K562 (cell line): ENCODE data around the gene ECPAS. TPM values are rescaled to one million over a fixed set of nuclear protein-coding genes. Genes with fewer than 3 reads are reported as not detected.

Experiments
- ADNP ChIP-seq: fragments of 200-800 bp; sonication (Bioruptor generic); IDR thresholded peaks from 2 replicates; pipeline ENCODE4 v1.6.1; 2016; ENCODE audit warnings: missing genetic modification characterization, missing compliant biosample characterization
- ARID2 ChIP-seq: fragments of 450-650 bp; IDR thresholded peaks from 2 replicates; pipeline ENCODE4 v1.6.1; 2017; ENCODE audit warnings: antibody characterized with exemption, mild to moderate bottlenecking
- EGR1 ChIP-seq: fragments of 450-650 bp; conservative IDR thresholded peaks from 2 replicates; pipeline ENCODE4 v1.6.1; 2017; ENCODE audit warnings: mild to moderate bottlenecking
- EP300 ChIP-seq: IDR thresholded peaks from 2 replicates; pipeline ENCODE4 v1.6.1; 2012; ENCODE audit warnings: low read length, improper control_type of control experiment
- ESRRB ChIP-seq: fragments of 250-450 bp; sonication (Bioruptor Pico); IDR thresholded peaks from 2 replicates; pipeline ENCODE4 v1.5.0; 2020; ENCODE audit warnings: mild to moderate bottlenecking, moderate library complexity, borderline replicate concordance
- ETV5 ChIP-seq: sonication (generic); formaldehyde crosslinking; IDR thresholded peaks from 2 replicates; pipeline ENCODE4 v1.4.0; 2020; ENCODE audit warnings: low read depth, mild to moderate bottlenecking, missing genetic modification reagents
- MCM5 ChIP-seq: fragments of 450-650 bp; IDR thresholded peaks from 2 replicates; pipeline ENCODE4 v1.6.1; 2016; ENCODE audit warnings: low read depth
- MEIS2 ChIP-seq: fragments of 450-650 bp; IDR thresholded peaks from 2 replicates; pipeline ENCODE4 v1.6.1; 2014; ENCODE audit warnings: mild to moderate bottlenecking; ENCODE audit not compliant: partially characterized antibody
- MTA1 ChIP-seq: fragments of 450-650 bp; IDR thresholded peaks from 2 replicates; pipeline ENCODE4 v1.6.1; 2017; ENCODE audit warnings: borderline replicate concordance
- NBN ChIP-seq: fragments of 450-650 bp; IDR thresholded peaks from 2 replicates; pipeline ENCODE4 v1.6.1; 2016; ENCODE audit warnings: low read depth, mild to moderate bottlenecking
- PHF21A ChIP-seq: fragments of 450-650 bp; IDR thresholded peaks from 2 replicates; pipeline ENCODE4 v1.6.1; 2017; ENCODE audit warnings: low read depth, borderline replicate concordance
- POLR2B ChIP-seq: fragments of 450-650 bp; IDR thresholded peaks from 2 replicates; pipeline ENCODE4 v1.6.1; 2018; ENCODE audit warnings: low read depth; ENCODE audit not compliant: partially characterized antibody
- RB1 ChIP-seq: fragments of 450-650 bp; IDR thresholded peaks from 2 replicates; pipeline ENCODE4 v1.6.1; 2017; ENCODE audit warnings: low read depth, mild to moderate bottlenecking
- RFX7 ChIP-seq: fragments of 250-450 bp; sonication (Bioruptor Pico); IDR thresholded peaks from 2 replicates; pipeline ENCODE4 v1.5.1; 2021; ENCODE audit warnings: mild to moderate bottlenecking
- STAT5B ChIP-seq: fragments of 250-450 bp; sonication (Bioruptor Pico); IDR thresholded peaks from 2 replicates; pipeline ENCODE4 v1.8.0; 2021; ENCODE audit warnings: mild to moderate bottlenecking, inconsistent platforms
- ZNF124 ChIP-seq: sonication (generic); formaldehyde crosslinking; IDR thresholded peaks from 2 replicates; pipeline ENCODE4 v1.8.1; 2022; ENCODE audit warnings: missing genetic modification reagents
- ZNF444 ChIP-seq: fragments of 250-450 bp; sonication (Bioruptor Pico); IDR thresholded peaks from 2 replicates; pipeline ENCODE4 v1.4.0; 2020; ENCODE audit warnings: mild to moderate bottlenecking, moderate library complexity
- ZNF644 ChIP-seq: fragments of 200-800 bp; sonication (Bioruptor generic); IDR thresholded peaks from 2 replicates; pipeline ENCODE4 v1.6.1; 2016; ENCODE audit warnings: low read depth, missing genetic modification characterization, missing compliant biosample characterization
- ZSCAN32 ChIP-seq: fragments of 450-650 bp; formaldehyde crosslinking; IDR thresholded peaks from 2 replicates; pipeline ENCODE4 v1.4.0; 2020; ENCODE audit warnings: mild to moderate bottlenecking, moderate library complexity
- polyA plus RNA-seq, 8 experiments: library from polyadenylated mRNA; depleted of rRNA in 4 of 8; stranded (reverse) in 5 of 8; unstranded in 3 of 8; fragments of >200 nt; fragmentation: Nextera tagmentation in 2 of 8; fragmentation: Illumina TruSeq in 1 of 8; extraction: Ambion mirVana in 2 of 8; extraction: Trizol in 1 of 8; gene quantifications; 2 replicates each; pipeline versions ENCODE4 v1.2.1 to v1.2.3, GENCODE V29; 2011 to 2014; ENCODE audit warnings: inconsistent platforms in 1 of 8, missing spikeins in 1 of 8
- total RNA-seq, 7 experiments: library from RNA; depleted of rRNA in 6 of 7; stranded (reverse); fragments of >200 nt in 6 of 7; fragmentation: Illumina TruSeq in 2 of 7; extraction: Trizol in 2 of 7; gene quantifications; 2 replicates each; pipeline versions ENCODE4 v1.2.1 to v1.2.3, GENCODE V29; 2011 to 2021; ENCODE audit warnings: low replicate concordance in 1 of 7
- TF ChIP-seq, protein P1 (sequence below), 2 experiments: fragments of 450-650 bp in 1 of 2; sonication (generic) in 1 of 2; formaldehyde crosslinking; conservative IDR thresholded peaks; 2 replicates each; pipeline versions ENCODE4 v1.4.0 to v1.8.1; 2020 to 2022; ENCODE audit warnings: mild to moderate bottlenecking in 1 of 2, missing genetic modification reagents in 1 of 2
- TF ChIP-seq, protein P2 (sequence below), 2 experiments: fragments of 450-650 bp in 1 of 2; sonication (generic) in 1 of 2; formaldehyde crosslinking in 1 of 2; IDR thresholded peaks in 1 of 2; conservative IDR thresholded peaks in 1 of 2; 2 replicates each; pipeline versions ENCODE4 v1.6.1 to v1.8.1; 2016 to 2023; ENCODE audit warnings: mild to moderate bottlenecking in 2 of 2, moderate library complexity in 2 of 2, inconsistent platforms in 1 of 2, missing genetic modification reagents in 1 of 2
- TF ChIP-seq, protein P3 (sequence below): sonication (generic); formaldehyde crosslinking; IDR thresholded peaks from 2 replicates; pipeline ENCODE4 v1.8.1; 2023; ENCODE audit warnings: mild to moderate bottlenecking, missing genetic modification reagents
- TF ChIP-seq, protein P4 (sequence below): fragments of 250-450 bp; sonication (Bioruptor Pico); IDR thresholded peaks from 2 replicates; pipeline ENCODE4 v1.5.0; 2021; ENCODE audit warnings: mild to moderate bottlenecking, moderate library complexity

Gene ECPAS
- total and polyA plus RNA-seq, 9 of the 15 experiments (the other 6 are each of a cell fraction or from before 2014, with no cell fraction given): 14.5 to 90.9 (median 75.7) TPM

DNA sequence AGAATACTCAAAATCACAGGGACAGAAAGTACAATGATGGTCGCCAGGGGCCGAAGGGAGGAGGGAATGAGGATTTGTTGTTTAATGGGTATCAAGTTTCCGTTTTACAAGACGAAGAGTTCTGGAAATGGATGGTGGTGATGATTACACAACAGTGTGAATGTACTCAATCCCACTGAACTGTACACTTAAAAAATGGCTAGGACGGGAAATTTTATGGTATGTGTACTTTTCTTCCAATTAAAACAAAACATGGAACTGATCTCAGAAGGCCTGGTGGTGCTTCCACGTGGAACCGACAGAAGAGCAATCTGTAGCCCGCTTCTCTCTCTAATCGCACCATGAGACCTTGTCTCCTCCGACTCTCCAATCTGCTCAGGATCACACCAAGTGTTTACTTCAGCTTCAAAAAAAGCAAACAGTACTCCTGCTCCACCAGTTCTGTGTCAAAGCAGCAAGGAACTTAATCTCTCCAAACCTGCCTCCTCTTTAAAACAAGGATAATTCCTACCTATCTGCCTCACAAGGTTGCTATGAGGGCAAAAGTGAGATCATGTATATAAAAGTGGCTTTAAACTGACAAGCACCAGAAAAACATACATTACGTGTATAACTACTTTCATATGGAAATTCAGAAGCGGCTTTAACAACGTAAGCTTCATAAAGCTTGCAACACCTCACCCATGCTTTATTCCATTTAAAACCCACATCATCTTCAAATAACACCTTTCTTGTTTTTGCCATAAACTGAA, 2.1 kb downstream of the ECPAS start (continued):
- no peak for TF ChIP-seq ETV5 (CRISPR knock-in tag)
- TF ChIP-seq ZNF124 (CRISPR knock-in tag): no peak
- TF ChIP-seq POLR2B: no peak
- 0 out of 2 replicates have a peak, but pooled peaks have one; percentile 9 for TF ChIP-seq NBN
- TF ChIP-seq, protein P1, sequence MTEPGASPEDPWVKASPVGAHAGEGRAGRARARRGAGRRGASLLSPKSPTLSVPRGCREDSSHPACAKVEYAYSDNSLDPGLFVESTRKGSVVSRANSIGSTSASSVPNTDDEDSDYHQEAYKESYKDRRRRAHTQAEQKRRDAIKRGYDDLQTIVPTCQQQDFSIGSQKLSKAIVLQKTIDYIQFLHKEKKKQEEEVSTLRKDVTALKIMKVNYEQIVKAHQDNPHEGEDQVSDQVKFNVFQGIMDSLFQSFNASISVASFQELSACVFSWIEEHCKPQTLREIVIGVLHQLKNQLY (CRISPR knock-in tag; conservative IDR thresholded peaks at IDR 0.05): no peak
- no peak for TF ChIP-seq PHF21A
- TF ChIP-seq EGR1: no peak
- no peak for TF ChIP-seq MCM5
- TF ChIP-seq ZNF444 (CRISPR knock-in tag): no peak
- TF ChIP-seq EP300: no peak
- TF ChIP-seq RFX7 (CRISPR knock-in tag): no peak
- no peak for TF ChIP-seq STAT5B (CRISPR knock-in tag)
- no peak for TF ChIP-seq MTA1
- TF ChIP-seq, protein P2, sequence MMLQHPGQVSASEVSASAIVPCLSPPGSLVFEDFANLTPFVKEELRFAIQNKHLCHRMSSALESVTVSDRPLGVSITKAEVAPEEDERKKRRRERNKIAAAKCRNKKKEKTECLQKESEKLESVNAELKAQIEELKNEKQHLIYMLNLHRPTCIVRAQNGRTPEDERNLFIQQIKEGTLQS (IDR thresholded peaks at IDR 0.05): peak; percentile 6; the same call in 1 of the 2 replicates
- TF ChIP-seq, protein P2 (CRISPR knock-in tag; conservative IDR thresholded peaks at IDR 0.05): no peak
- 0 out of 2 replicates have a peak, but pooled peaks have one; percentile 3 for TF ChIP-seq ZNF644 (tag)
- TF ChIP-seq MEIS2: no peak
- TF ChIP-seq RB1: no peak
- TF ChIP-seq ESRRB: no peak
- no peak for TF ChIP-seq ARID2
- TF ChIP-seq, protein P3, sequence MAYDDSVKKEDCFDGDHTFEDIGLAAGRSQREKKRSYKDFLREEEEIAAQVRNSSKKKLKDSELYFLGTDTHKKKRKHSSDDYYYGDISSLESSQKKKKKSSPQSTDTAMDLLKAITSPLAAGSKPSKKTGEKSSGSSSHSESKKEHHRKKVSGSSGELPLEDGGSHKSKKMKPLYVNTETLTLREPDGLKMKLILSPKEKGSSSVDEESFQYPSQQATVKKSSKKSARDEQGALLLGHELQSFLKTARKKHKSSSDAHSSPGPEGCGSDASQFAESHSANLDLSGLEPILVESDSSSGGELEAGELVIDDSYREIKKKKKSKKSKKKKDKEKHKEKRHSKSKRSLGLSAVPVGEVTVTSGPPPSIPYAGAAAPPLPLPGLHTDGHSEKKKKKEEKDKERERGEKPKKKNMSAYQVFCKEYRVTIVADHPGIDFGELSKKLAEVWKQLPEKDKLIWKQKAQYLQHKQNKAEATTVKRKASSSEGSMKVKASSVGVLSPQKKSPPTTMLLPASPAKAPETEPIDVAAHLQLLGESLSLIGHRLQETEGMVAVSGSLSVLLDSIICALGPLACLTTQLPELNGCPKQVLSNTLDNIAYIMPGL: no peak
- TF ChIP-seq, protein P4, sequence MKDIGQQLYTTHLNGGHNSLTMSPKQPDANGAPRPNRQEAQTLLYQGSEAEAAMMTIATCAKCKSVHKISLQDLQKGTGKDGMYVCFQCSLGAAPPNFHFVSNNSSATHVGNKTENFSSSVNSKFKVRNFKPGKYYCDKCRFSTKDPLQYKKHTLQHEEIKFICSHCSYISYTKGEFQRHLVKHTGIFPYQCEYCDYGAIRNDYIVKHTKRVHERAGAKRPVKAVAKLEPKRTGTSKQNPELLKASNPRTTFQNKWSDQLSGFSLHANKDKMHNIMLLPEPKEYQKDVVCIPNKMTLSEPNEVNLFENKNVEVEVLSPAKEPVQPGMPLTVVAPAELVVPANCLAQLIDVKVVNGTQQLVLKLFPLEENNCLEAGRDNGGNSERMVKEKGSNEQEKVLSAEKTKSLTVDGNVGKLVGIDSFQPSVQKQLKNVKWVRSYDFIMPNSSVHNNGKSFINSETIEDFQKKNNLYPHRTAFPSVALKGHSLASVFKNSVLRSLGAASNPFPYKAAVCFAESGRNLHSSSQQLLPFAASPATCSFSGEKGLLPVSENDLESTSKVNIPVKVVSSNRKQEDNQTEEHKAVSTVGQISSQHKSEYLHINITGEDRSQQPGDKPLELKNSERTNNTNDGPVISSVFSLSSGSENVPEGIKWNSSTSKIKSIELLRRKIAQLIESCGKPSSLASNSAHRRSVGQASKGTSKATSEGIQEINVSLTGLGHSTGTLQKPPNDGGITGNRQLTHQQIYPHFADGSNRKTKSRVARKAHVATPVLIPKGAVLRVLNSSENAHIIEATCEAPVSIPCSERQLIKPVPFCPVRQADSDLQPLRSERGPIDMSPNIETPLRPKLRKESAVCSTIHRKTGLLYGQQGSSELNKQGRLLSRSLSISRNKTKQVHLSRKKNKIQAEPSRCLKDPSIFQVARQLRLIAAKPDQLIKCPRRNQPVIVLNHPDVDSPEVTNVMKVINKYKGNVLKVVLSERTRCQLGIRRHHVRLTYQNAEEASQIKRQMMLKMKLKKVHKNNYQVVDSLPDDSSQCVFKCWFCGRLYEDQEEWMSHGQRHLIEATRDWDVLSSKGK (CRISPR knock-in tag): no peak
- TF ChIP-seq ZSCAN32 (CRISPR knock-in tag): no peak
- no peak for TF ChIP-seq ADNP (tag)
